K562 (cell line): ENCODE measurements around the gene CCDC32. TPM values are rescaled to one million over a fixed set of nuclear protein-coding genes. Genes with fewer than 3 reads are reported as not detected.

Experiments used
- BACH1 ChIP-seq: fragments of 200-800 bp; sonication (Bioruptor generic); IDR thresholded peaks from 2 replicates; pipeline ENCODE4 v1.6.1; 2016; ENCODE audit warnings: missing genetic modification characterization, missing compliant biosample characterization
- CREB1 ChIP-seq, 2 experiments: sonication (generic) in 1 of 2; formaldehyde crosslinking in 1 of 2; IDR thresholded peaks; 2 replicates each; pipeline versions ENCODE4 v1.6.1 to v1.8.0; 2012 to 2022; ENCODE audit warnings: inconsistent platforms in 1 of 2, mild to moderate bottlenecking in 1 of 2, missing genetic modification reagents in 1 of 2, moderate library complexity in 1 of 2
- EP300 ChIP-seq: IDR thresholded peaks from 2 replicates; pipeline ENCODE4 v1.6.1; 2012; ENCODE audit warnings: low read length, improper control_type of control experiment
- FOS ChIP-seq: IDR thresholded peaks from 3 replicates; pipeline ENCODE4 v1.6.1; 2011; ENCODE audit not compliant: insufficient read length; ENCODE audit errors: extremely low read depth
- FOXK1 ChIP-seq: sonication (generic); formaldehyde crosslinking; IDR thresholded peaks from 2 replicates; pipeline ENCODE4 v1.8.0; 2022; ENCODE audit warnings: missing genetic modification reagents, mild to moderate bottlenecking, borderline replicate concordance
- NFXL1 ChIP-seq: fragments of 450-650 bp; formaldehyde crosslinking; IDR thresholded peaks from 2 replicates; pipeline ENCODE4 v1.4.0; 2021; ENCODE audit warnings: mild to moderate bottlenecking
- PTRF ChIP-seq: fragments of 450-650 bp; IDR thresholded peaks from 2 replicates; pipeline ENCODE4 v1.6.1; 2016; ENCODE audit warnings: mild to moderate bottlenecking, missing genetic modification characterization, missing compliant biosample characterization
- STAG1 ChIP-seq: sonication (generic); formaldehyde crosslinking; IDR thresholded peaks from 2 replicates; pipeline ENCODE4 v1.5.0; 2020; ENCODE audit warnings: missing genetic modification reagents, borderline replicate concordance
- TAF9B ChIP-seq: fragments of 450-650 bp; IDR thresholded peaks from 2 replicates; pipeline ENCODE4 v1.6.1; 2018; ENCODE audit warnings: mild to moderate bottlenecking; ENCODE audit not compliant: partially characterized antibody
- TBP ChIP-seq: optimal IDR thresholded peaks from 2 replicates; pipeline ENCODE3; 2011; ENCODE audit warnings: low read depth, low read length, improper control_type of control experiment
- U2AF2 ChIP-seq: fragments of 200-400 bp; formaldehyde crosslinking; optimal IDR thresholded peaks from 2 replicates; pipeline ENCODE3; 2017; ENCODE audit warnings: low read depth, mild to moderate bottlenecking, low read length
- ZNF124 ChIP-seq: sonication (generic); formaldehyde crosslinking; IDR thresholded peaks from 2 replicates; pipeline ENCODE4 v1.8.1; 2022; ENCODE audit warnings: missing genetic modification reagents
- ZNF766 ChIP-seq: fragments of 200-800 bp; sonication (Bioruptor generic); conservative IDR thresholded peaks from 2 replicates; pipeline ENCODE4 v1.6.1; 2016; ENCODE audit warnings: missing genetic modification characterization, missing compliant biosample characterization
- ZNF830 ChIP-seq: fragments of 250-450 bp; sonication (Bioruptor Pico); IDR thresholded peaks from 2 replicates; pipeline ENCODE4 v1.5.0; 2021; ENCODE audit warnings: mild to moderate bottlenecking
- polyA plus RNA-seq, 8 experiments: library from polyadenylated mRNA; depleted of rRNA in 4 of 8; stranded (reverse) in 5 of 8; unstranded in 3 of 8; fragments of >200 nt; fragmentation: Nextera tagmentation in 2 of 8; fragmentation: Illumina TruSeq in 1 of 8; extraction: Ambion mirVana in 2 of 8; extraction: Trizol in 1 of 8; gene quantifications; 2 replicates each; pipeline versions ENCODE4 v1.2.1 to v1.2.3, GENCODE V29; 2011 to 2014; ENCODE audit warnings: inconsistent platforms in 1 of 8, missing spikeins in 1 of 8
- total RNA-seq, 7 experiments: library from RNA; depleted of rRNA in 6 of 7; stranded (reverse); fragments of >200 nt in 6 of 7; fragmentation: Illumina TruSeq in 2 of 7; extraction: Trizol in 2 of 7; gene quantifications; 2 replicates each; pipeline versions ENCODE4 v1.2.1 to v1.2.3, GENCODE V29; 2011 to 2021; ENCODE audit warnings: low replicate concordance in 1 of 7
- TF ChIP-seq, protein P1 (sequence below): fragments of 250-450 bp; sonication (Bioruptor Pico); IDR thresholded peaks from 2 replicates; pipeline ENCODE4 v1.8.0; 2022; ENCODE audit warnings: inconsistent platforms, mild to moderate bottlenecking, moderate library complexity, borderline replicate concordance
- TF ChIP-seq, protein P2 (sequence below): fragments of 200-800 bp; sonication (Bioruptor generic); IDR thresholded peaks from 2 replicates; pipeline ENCODE4 v1.6.1; 2017; ENCODE audit warnings: missing genetic modification characterization, missing compliant biosample characterization
- TF ChIP-seq, protein P3 (sequence below): fragments of 200-800 bp; sonication (Bioruptor generic); IDR thresholded peaks from 2 replicates; pipeline ENCODE4 v1.6.1; 2016; ENCODE audit warnings: missing genetic modification characterization, missing compliant biosample characterization
- TF ChIP-seq, protein P4 (sequence below): fragments of 450-650 bp; formaldehyde crosslinking; conservative IDR thresholded peaks from 2 replicates; pipeline ENCODE4 v1.4.0; 2022; ENCODE audit warnings: mild to moderate bottlenecking, missing genetic modification characterization

CCDC32 gene
- total and polyA plus RNA-seq, 9 of the 15 experiments (the other 6 are each of a cell fraction or from before 2014, with no cell fraction given): 22.2 to 94.8 (median 37.1) TPM

DNA sequence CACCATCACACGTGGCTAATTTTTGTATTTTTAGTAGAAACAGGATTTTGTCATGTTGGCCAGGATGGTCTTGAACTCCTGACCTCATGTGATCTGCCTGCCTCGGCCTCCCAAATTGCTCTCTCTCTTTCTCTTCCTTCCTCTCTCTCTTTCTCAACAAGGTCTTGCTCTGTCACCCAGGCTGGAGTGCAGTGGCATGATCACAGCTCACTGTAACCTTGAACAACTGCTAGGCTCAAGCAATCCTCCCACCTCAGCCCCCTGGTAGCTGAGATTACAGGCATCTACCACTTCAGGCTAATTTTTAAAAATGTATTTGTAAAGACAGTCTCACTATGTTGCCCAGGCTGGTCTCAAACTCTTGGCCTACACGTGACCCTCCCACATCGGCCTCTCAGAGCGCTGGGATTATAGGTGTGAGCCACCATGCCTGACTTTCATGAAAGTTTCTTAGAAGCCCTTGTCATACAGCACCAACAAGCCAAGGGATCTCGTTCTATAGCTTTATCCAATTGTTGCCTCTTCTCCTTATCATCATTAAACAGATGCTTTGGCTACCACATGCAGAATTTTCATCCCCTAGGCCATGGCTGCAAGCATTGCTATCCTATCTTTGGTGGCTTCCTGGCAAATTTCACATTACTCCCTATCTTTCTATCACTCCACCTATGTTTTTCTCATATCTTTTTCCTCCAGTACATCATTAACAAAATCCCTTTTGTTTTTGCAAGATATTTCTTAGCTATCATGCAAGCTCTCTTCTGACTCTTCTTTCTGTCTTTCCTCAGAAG lies 5.7 kb downstream of the CCDC32 start (continued):
- TF ChIP-seq, protein P1, sequence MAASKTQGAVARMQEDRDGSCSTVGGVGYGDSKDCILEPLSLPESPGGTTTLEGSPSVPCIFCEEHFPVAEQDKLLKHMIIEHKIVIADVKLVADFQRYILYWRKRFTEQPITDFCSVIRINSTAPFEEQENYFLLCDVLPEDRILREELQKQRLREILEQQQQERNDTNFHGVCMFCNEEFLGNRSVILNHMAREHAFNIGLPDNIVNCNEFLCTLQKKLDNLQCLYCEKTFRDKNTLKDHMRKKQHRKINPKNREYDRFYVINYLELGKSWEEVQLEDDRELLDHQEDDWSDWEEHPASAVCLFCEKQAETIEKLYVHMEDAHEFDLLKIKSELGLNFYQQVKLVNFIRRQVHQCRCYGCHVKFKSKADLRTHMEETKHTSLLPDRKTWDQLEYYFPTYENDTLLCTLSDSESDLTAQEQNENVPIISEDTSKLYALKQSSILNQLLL (CRISPR knock-in tag): no peak
- TF ChIP-seq PTRF (no peak), ZNF830 (CRISPR knock-in tag) (no peak), STAG1 (no peak), EP300 (peak; percentile 92), FOXK1 (no peak), FOS (no peak), TBP (peak; percentile 97), NFXL1 (CRISPR knock-in tag) (no peak), ZNF766 (CRISPR knock-in tag) (0 out of 2 replicates have a peak, but pooled peaks have one; percentile 64), CREB1 (IDR thresholded peaks at IDR 0.05) (peak; percentile 65; the same call in 1 of the 2 replicates), CREB1 (CRISPR knock-in tag; IDR thresholded peaks at IDR 0.05) (no peak), U2AF2 (no peak), BACH1 (tag) (no peak), ZNF124 (CRISPR knock-in tag) (no peak), TAF9B (peak; percentile 61)
- TF ChIP-seq, protein P2, sequence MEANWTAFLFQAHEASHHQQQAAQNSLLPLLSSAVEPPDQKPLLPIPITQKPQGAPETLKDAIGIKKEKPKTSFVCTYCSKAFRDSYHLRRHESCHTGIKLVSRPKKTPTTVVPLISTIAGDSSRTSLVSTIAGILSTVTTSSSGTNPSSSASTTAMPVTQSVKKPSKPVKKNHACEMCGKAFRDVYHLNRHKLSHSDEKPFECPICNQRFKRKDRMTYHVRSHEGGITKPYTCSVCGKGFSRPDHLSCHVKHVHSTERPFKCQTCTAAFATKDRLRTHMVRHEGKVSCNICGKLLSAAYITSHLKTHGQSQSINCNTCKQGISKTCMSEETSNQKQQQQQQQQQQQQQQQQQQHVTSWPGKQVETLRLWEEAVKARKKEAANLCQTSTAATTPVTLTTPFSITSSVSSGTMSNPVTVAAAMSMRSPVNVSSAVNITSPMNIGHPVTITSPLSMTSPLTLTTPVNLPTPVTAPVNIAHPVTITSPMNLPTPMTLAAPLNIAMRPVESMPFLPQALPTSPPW (CRISPR knock-in tag): peak; percentile 36; the same call in 1 of the 2 replicates
- TF ChIP-seq, protein P3, sequence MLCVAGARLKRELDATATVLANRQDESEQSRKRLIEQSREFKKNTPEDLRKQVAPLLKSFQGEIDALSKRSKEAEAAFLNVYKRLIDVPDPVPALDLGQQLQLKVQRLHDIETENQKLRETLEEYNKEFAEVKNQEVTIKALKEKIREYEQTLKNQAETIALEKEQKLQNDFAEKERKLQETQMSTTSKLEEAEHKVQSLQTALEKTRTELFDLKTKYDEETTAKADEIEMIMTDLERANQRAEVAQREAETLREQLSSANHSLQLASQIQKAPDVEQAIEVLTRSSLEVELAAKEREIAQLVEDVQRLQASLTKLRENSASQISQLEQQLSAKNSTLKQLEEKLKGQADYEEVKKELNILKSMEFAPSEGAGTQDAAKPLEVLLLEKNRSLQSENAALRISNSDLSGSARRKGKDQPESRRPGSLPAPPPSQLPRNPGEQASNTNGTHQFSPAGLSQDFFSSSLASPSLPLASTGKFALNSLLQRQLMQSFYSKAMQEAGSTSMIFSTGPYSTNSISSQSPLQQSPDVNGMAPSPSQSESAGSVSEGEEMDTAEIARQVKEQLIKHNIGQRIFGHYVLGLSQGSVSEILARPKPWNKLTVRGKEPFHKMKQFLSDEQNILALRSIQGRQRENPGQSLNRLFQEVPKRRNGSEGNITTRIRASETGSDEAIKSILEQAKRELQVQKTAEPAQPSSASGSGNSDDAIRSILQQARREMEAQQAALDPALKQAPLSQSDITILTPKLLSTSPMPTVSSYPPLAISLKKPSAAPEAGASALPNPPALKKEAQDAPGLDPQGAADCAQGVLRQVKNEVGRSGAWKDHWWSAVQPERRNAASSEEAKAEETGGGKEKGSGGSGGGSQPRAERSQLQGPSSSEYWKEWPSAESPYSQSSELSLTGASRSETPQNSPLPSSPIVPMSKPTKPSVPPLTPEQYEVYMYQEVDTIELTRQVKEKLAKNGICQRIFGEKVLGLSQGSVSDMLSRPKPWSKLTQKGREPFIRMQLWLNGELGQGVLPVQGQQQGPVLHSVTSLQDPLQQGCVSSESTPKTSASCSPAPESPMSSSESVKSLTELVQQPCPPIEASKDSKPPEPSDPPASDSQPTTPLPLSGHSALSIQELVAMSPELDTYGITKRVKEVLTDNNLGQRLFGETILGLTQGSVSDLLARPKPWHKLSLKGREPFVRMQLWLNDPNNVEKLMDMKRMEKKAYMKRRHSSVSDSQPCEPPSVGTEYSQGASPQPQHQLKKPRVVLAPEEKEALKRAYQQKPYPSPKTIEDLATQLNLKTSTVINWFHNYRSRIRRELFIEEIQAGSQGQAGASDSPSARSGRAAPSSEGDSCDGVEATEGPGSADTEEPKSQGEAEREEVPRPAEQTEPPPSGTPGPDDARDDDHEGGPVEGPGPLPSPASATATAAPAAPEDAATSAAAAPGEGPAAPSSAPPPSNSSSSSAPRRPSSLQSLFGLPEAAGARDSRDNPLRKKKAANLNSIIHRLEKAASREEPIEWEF: no peak
- TF ChIP-seq, protein P4, sequence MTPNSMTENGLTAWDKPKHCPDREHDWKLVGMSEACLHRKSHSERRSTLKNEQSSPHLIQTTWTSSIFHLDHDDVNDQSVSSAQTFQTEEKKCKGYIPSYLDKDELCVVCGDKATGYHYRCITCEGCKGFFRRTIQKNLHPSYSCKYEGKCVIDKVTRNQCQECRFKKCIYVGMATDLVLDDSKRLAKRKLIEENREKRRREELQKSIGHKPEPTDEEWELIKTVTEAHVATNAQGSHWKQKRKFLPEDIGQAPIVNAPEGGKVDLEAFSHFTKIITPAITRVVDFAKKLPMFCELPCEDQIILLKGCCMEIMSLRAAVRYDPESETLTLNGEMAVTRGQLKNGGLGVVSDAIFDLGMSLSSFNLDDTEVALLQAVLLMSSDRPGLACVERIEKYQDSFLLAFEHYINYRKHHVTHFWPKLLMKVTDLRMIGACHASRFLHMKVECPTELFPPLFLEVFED (CRISPR knock-in tag): no peak
